Trophoblast cell (in vitro differentiated cells and primary cell): ENCODE data around the gene ATP8A2.
"Not testable (repeated sequence)": the region's sequence is repeated elsewhere in the genome, so short reads cannot be mapped to it uniquely, and the experiment has no call there.

Experiments used
- DNase-seq, 2 donors: peaks; one replicate each; pipeline ENCODE4 v3.0.0-alpha.2; 2016
- H2AFZ ChIP-seq: 2 replicates; pipeline ENCODE4 v1.6.1; 2013; ENCODE audit warnings: low read length, moderate library complexity, mild to moderate bottlenecking; ENCODE audit not compliant: insufficient read depth, poor library complexity
- H2AK5ac ChIP-seq: 2 replicates; pipeline ENCODE4 v1.6.1; 2013; ENCODE audit warnings: mild to moderate bottlenecking, low read length
- H2BK120ac ChIP-seq: 2 replicates; pipeline ENCODE4 v1.6.1; 2013; ENCODE audit warnings: low read length, mild to moderate bottlenecking, moderate library complexity; ENCODE audit not compliant: insufficient read depth, poor library complexity
- H2BK12ac ChIP-seq: 2 replicates; pipeline ENCODE4 v1.6.1; 2013; ENCODE audit warnings: mild to moderate bottlenecking, low read length, moderate library complexity
- H2BK5ac ChIP-seq: 2 replicates; pipeline ENCODE4 v1.6.1; 2013; ENCODE audit warnings: low read length, low read depth, moderate library complexity, mild to moderate bottlenecking; ENCODE audit not compliant: poor library complexity
- H3K14ac ChIP-seq: 2 replicates; pipeline ENCODE4 v1.6.1; 2013; ENCODE audit warnings: mild to moderate bottlenecking, low read length
- H3K18ac ChIP-seq: 2 replicates; pipeline ENCODE4 v1.6.1; 2013; ENCODE audit warnings: mild to moderate bottlenecking, low read length
- H3K23ac ChIP-seq: 2 replicates; pipeline ENCODE4 v1.6.1; 2013; ENCODE audit warnings: low read length
- H3K27ac ChIP-seq: 2 replicates; pipeline ENCODE4 v1.5.1; 2013; ENCODE audit warnings: low read depth, mild to moderate bottlenecking, inconsistent platforms, low read length, moderate library complexity
- H3K27me3 ChIP-seq: 2 replicates; pipeline ENCODE4 v1.6.1; 2013; ENCODE audit warnings: inconsistent platforms, mild to moderate bottlenecking, low read length, moderate library complexity; ENCODE audit not compliant: insufficient read depth
- H3K36me3 ChIP-seq, 2 experiments: 1 replicate in 1 of 2; 2 replicates in 1 of 2; pipeline ENCODE4 v1.6.1; 2013; ENCODE audit warnings: low read length in 2 of 2, mild to moderate bottlenecking in 2 of 2, moderate library complexity in 1 of 2; ENCODE audit not compliant: insufficient read depth in 2 of 2, control insufficient read depth in 1 of 2
- H3K4ac ChIP-seq: 2 replicates; pipeline ENCODE4 v1.6.1; 2013; ENCODE audit warnings: low read depth, mild to moderate bottlenecking, low read length, moderate library complexity
- H3K4me1 ChIP-seq, 2 experiments: 1 replicate in 1 of 2; 2 replicates in 1 of 2; pipeline ENCODE4 v1.6.1; 2013; ENCODE audit warnings: low read length in 2 of 2, mild to moderate bottlenecking in 2 of 2, moderate library complexity in 1 of 2; ENCODE audit not compliant: insufficient read depth in 2 of 2, control insufficient read depth in 1 of 2
- H3K4me2 ChIP-seq: 2 replicates; pipeline ENCODE4 v1.6.1; 2013; ENCODE audit warnings: inconsistent platforms, mild to moderate bottlenecking, low read length, moderate library complexity
- H3K4me3 ChIP-seq: 2 replicates; pipeline ENCODE4 v1.5.1; 2013; ENCODE audit warnings: mild to moderate bottlenecking, low read depth, low read length, inconsistent platforms
- H3K79me1 ChIP-seq: one replicate; pipeline ENCODE4 v1.6.1; 2013; ENCODE audit warnings: low read length
- H3K79me2 ChIP-seq: 2 replicates; pipeline ENCODE4 v1.6.1; 2013; ENCODE audit warnings: low read length, mild to moderate bottlenecking; ENCODE audit not compliant: control insufficient read depth, insufficient read depth, poor library complexity
- H3K9ac ChIP-seq: 2 replicates; pipeline ENCODE4 v1.6.1; 2013; ENCODE audit warnings: mild to moderate bottlenecking, low read length
- H3K9me3 ChIP-seq: 2 replicates; pipeline ENCODE4 v1.6.1; 2013; ENCODE audit warnings: low read depth, mild to moderate bottlenecking, control low read depth, inconsistent platforms, low read length; ENCODE audit not compliant: insufficient read depth
- H4K12ac ChIP-seq: 2 replicates; pipeline ENCODE4 v1.6.1; 2013; ENCODE audit warnings: low read depth, mild to moderate bottlenecking, low read length, moderate library complexity
- H4K8ac ChIP-seq: 2 replicates; pipeline ENCODE4 v1.6.1; 2013; ENCODE audit warnings: low read depth, mild to moderate bottlenecking, low read length, moderate library complexity
- H4K91ac ChIP-seq: one replicate; pipeline ENCODE4 v1.6.1; 2013; ENCODE audit warnings: low read depth, mild to moderate bottlenecking, low read length, moderate library complexity
- WGBS: extraction: QIAGEN DNeasy Blood & Tissue Kit; methylation state at CpG from one replicate; pipeline ENCODE4 v1.1.7; 2013; ENCODE audit warnings: missing lambda C conversion rate; ENCODE audit not compliant: insufficient read length, insufficient coverage; ENCODE audit errors: extremely low coverage; 5-methylcytosine and 5-hydroxymethylcytosine counted together

Gene ATP8A2

GRCh38 chr13:25771202-25771601 is 399.4 kb downstream of the ATP8A2 start:
- H2BK5ac ChIP-seq = no peak overlapping the region
- no peaks in the 10 kb centered on the region for H3K79me1 ChIP-seq
- no peak overlapping the region for H3K27ac ChIP-seq
- no CpG with 5 or more reads among the region's 5 CpGs for WGBS
- no peaks in the 10 kb centered on the region for H3K27me3 ChIP-seq
- H3K4me1 ChIP-seq = peaks cover 3 to 4% of the 10 kb centered on the region in 2 experiments
- no peak overlapping the region for H3K23ac ChIP-seq
- no peak overlapping the region for H2BK12ac ChIP-seq
- H3K79me2 ChIP-seq = peaks cover 2% of the 10 kb centered on the region
- no peak overlapping the region for H2AFZ ChIP-seq
- peak; percentile 22 to 74 for DNase-seq
- H3K9me3 ChIP-seq = no peaks in the 10 kb centered on the region
- no peak overlapping the region for H2BK120ac ChIP-seq
- H3K18ac ChIP-seq = no peak overlapping the region
- no peak overlapping the region for H3K4me3 ChIP-seq
- H4K8ac ChIP-seq = no peak overlapping the region
- H4K12ac ChIP-seq = no peak overlapping the region
- no peak overlapping the region for H3K9ac ChIP-seq
- no peak overlapping the region for H4K91ac ChIP-seq
- no peak overlapping the region for H3K4ac ChIP-seq
- no peak overlapping the region for H2AK5ac ChIP-seq
- H3K36me3 ChIP-seq = no peaks in the 10 kb centered on the region
- no peak overlapping the region for H3K14ac ChIP-seq
- no peak overlapping the region for H3K4me2 ChIP-seq

GRCh38 chr13:25771641-25772478 is 400.1 kb downstream of the ATP8A2 start:
- Histone ChIP-seq H2BK12ac (no peak overlapping the region), H2AFZ (no peak overlapping the region), H2AK5ac (no peak overlapping the region), H3K79me1 (no peaks in the 10 kb centered on the region), H3K9me3 (no peaks in the 10 kb centered on the region), H4K12ac (no peak overlapping the region), H3K14ac (no peak overlapping the region), H2BK120ac (no peak overlapping the region), H3K4me3 (no peak overlapping the region), H3K79me2 (peaks cover 2% of the 10 kb centered on the region), H3K4me2 (no peak overlapping the region), H3K36me3 (no peaks in the 10 kb centered on the region), H4K91ac (no peak overlapping the region), H3K27me3 (no peaks in the 10 kb centered on the region), H3K4ac (no peak overlapping the region), H3K27ac (no peak overlapping the region), H3K4me1 (peaks cover 3 to 4% of the 10 kb centered on the region in 2 experiments), H2BK5ac (no peak overlapping the region), H3K9ac (no peak overlapping the region), H3K23ac (no peak overlapping the region), H4K8ac (no peak overlapping the region), H3K18ac (no peak overlapping the region)
- DNase-seq = peak; percentile 58 to 65
- no CpG with 5 or more reads among the region's 13 CpGs for WGBS

DNA sequence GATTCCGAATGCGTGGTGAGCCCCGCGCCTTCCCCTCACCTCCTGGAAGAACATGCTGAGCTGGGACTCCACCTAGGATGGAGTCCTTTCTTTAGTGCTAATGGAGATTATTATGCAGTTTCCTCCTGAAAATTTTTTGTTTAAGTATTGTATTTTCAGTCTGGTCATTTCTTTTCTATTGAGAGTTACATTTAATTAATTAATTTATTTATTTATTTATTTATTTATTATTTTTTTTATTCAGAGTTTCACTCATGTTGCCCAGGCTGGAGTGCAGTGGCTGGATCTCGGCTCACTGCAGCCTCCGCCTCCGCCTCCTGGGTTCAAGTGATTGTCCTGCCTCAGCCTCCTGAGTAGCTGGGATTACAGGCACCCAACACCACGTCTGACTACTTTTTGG is 400.8 kb downstream of the ATP8A2 start:
- H3K4me1 ChIP-seq, H3K18ac ChIP-seq, H4K8ac ChIP-seq, H3K9ac ChIP-seq, H2AK5ac ChIP-seq, H3K9me3 ChIP-seq, H3K27me3 ChIP-seq, H4K91ac ChIP-seq, H3K36me3 ChIP-seq, H2AFZ ChIP-seq, H3K4ac ChIP-seq, H3K27ac ChIP-seq, H3K23ac ChIP-seq, H3K14ac ChIP-seq, H4K12ac ChIP-seq, H2BK12ac ChIP-seq, H3K79me1 ChIP-seq, H3K79me2 ChIP-seq, H3K4me2 ChIP-seq, H2BK120ac ChIP-seq, H3K4me3 ChIP-seq, DNase-seq, H2BK5ac ChIP-seq: not testable (repeated sequence)
- WGBS = no CpG with 5 or more reads among the region's 8 CpGs

GRCh38 chr13:25774056-25774455 is 402.3 kb downstream of the ATP8A2 start:
- H4K91ac ChIP-seq, H4K12ac ChIP-seq, H2BK5ac ChIP-seq, H2BK12ac ChIP-seq, H3K18ac ChIP-seq, H3K4me1 ChIP-seq, H3K9ac ChIP-seq, H3K23ac ChIP-seq, H3K79me1 ChIP-seq, H3K4me2 ChIP-seq, H2AK5ac ChIP-seq, H3K9me3 ChIP-seq, H3K27me3 ChIP-seq, H3K79me2 ChIP-seq, DNase-seq, H3K14ac ChIP-seq, H3K36me3 ChIP-seq, H2BK120ac ChIP-seq, H4K8ac ChIP-seq, H3K4me3 ChIP-seq, H3K4ac ChIP-seq, H3K27ac ChIP-seq, H2AFZ ChIP-seq: not testable (repeated sequence)
- WGBS = no CpG with 5 or more reads among the region's 1 CpG
